Panc1 (cell line): Measurements from ENCODE around the gene CFAP299. TPM values are rescaled to one million over a fixed set of nuclear protein-coding genes. Genes with fewer than 3 reads are reported as not detected.

Experiments used
- ATAC-seq: fragments of 200-7000 bp; cut with Tn5 transposase; 2 replicates; pipeline ENCODE4 v1.9.1; 2020; ENCODE audit warnings: mild to moderate bottlenecking, moderate library complexity
- BruUV-seq: library from RNA; stranded (reverse); fragments of 400-500 nt; replicated peaks from 2 replicates; lab custom pipeline; 2021; lab: Mats Ljungman, UMichigan
- CTCF ChIA-PET: fragments of 300-600 bp; sonication (Branson Sonifier 250); formaldehyde crosslinking; loops from one replicate; lab custom pipeline; 2022; ENCODE audit warnings: antibody characterized with exemption; lab: Charles Lee
- POLR2A ChIA-PET: fragments of 300-600 bp; sonication (Branson Sonifier 250); formaldehyde crosslinking; loops from one replicate; lab custom pipeline; 2022; ENCODE audit warnings: antibody characterized with exemption; lab: Charles Lee
- DNase-seq: peaks from one replicate; pipeline ENCODE4 v3.0.0-alpha.2; 2010; ENCODE audit warnings: low read depth, low spot score
- H3K27ac ChIP-seq: 2 replicates; pipeline ENCODE4 v1.5.1; 2011; ENCODE audit warnings: mild to moderate bottlenecking, low read length, inconsistent platforms
- H3K27me3 ChIP-seq: fragments of 200-500 bp; sonication (Bioruptor generic); 2 replicates; pipeline ENCODE4 v1.6.0; 2014; ENCODE audit warnings: low read length, inconsistent platforms; ENCODE audit not compliant: control insufficient read depth, insufficient read depth
- H3K36me3 ChIP-seq: fragments of 200-500 bp; sonication (Bioruptor generic); 2 replicates; pipeline ENCODE4 v1.5.1; 2014; ENCODE audit warnings: inconsistent platforms, mild to moderate bottlenecking, low read length, moderate library complexity; ENCODE audit not compliant: control insufficient read depth, insufficient read depth
- H3K4me1 ChIP-seq: 2 replicates; pipeline ENCODE4 v1.5.1; 2011; ENCODE audit warnings: inconsistent platforms, mild to moderate bottlenecking, low read length, moderate library complexity; ENCODE audit not compliant: control insufficient read depth, insufficient read depth
- H3K4me3 ChIP-seq, 2 experiments: 2 replicates each; pipeline ENCODE4 v1.5.1; 2011 to 2012; ENCODE audit warnings: low read depth in 2 of 2, low read length in 2 of 2, mild to moderate bottlenecking in 2 of 2, inconsistent platforms in 1 of 2, moderate library complexity in 1 of 2
- H3K9me3 ChIP-seq: fragments of 200-500 bp; sonication (Bioruptor generic); 2 replicates; pipeline ENCODE4 v1.5.1; 2014; ENCODE audit warnings: low read depth, mild to moderate bottlenecking, inconsistent platforms, low read length, moderate library complexity; ENCODE audit not compliant: control insufficient read depth, insufficient read depth
- POLR2AphosphoS5 ChIP-seq: IDR thresholded peaks from 2 replicates; pipeline ENCODE4 v1.6.1; 2012; ENCODE audit warnings: mild to moderate bottlenecking, low read depth, low read length, moderate library complexity
- SIN3A ChIP-seq: IDR thresholded peaks from 2 replicates; pipeline ENCODE4 v1.6.1; 2012; ENCODE audit warnings: low read depth, mild to moderate bottlenecking, low read length, moderate library complexity, borderline replicate concordance; ENCODE audit not compliant: insufficient read depth
- TCF7L2 ChIP-seq: IDR thresholded peaks from 2 replicates; pipeline ENCODE4 v1.6.1; 2011; ENCODE audit warnings: mild to moderate bottlenecking, low read depth, low read length, inconsistent platforms
- in situ Hi-C: cut with HindIII; loops from 2 replicates; pipeline ENCODE4 v1.10.0; 2016; ENCODE audit warnings: low sequenced_read_pairs, low pct_unique_long_range_greater_than_20kb
- intact Hi-C: fragments of 100-400 bp; cut with micrococcal nuclease; formaldehyde crosslinking; loops from one replicate; pipeline ENCODE4 v1.10.0; 2022; ENCODE audit not compliant: unreplicated experiment
- total RNA-seq: library from RNA; stranded (reverse); gene quantifications from one replicate; pipeline ENCODE4 v1.2.1, GENCODE V29; 2021; ENCODE audit not compliant: unreplicated experiment
- TF ChIP-seq, protein P1 (sequence below): fragments of 450-650 bp; IDR thresholded peaks from 2 replicates; pipeline ENCODE4 v1.5.1; 2017; ENCODE audit warnings: mild to moderate bottlenecking
- TF ChIP-seq, protein P2 (sequence below), 2 experiments: IDR thresholded peaks; 2 replicates each; pipeline ENCODE4 v1.6.1; 2011 to 2012; ENCODE audit warnings: low read depth in 2 of 2, control low read depth in 1 of 2, low read length in 1 of 2, mild to moderate bottlenecking in 1 of 2, moderate library complexity in 1 of 2; ENCODE audit not compliant: insufficient read depth in 1 of 2

CFAP299 gene
- total RNA-seq, 1 experiment from 2014 or later: not detected

DNA sequence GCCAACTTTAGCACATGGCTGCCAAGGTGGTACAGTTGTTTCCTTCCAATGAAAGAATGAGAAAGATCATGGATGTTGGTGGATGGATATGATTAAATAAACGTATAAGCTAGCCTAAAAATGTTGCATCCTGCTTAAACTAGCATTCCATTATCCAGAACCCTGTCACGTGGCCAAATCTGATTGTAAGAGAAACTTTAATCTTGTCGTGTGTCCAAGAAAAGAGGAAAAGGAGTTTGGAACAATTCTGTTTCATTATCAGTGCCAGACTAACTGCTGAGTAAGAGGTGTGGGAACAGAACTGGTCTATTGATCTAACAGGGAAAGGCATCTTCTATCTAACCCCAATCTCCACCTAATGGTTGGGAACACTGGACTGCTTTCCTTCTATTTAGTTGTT, 369.8 kb downstream of the CFAP299 start:
- POLR2A ChIA-PET: no interaction called here

DNA sequence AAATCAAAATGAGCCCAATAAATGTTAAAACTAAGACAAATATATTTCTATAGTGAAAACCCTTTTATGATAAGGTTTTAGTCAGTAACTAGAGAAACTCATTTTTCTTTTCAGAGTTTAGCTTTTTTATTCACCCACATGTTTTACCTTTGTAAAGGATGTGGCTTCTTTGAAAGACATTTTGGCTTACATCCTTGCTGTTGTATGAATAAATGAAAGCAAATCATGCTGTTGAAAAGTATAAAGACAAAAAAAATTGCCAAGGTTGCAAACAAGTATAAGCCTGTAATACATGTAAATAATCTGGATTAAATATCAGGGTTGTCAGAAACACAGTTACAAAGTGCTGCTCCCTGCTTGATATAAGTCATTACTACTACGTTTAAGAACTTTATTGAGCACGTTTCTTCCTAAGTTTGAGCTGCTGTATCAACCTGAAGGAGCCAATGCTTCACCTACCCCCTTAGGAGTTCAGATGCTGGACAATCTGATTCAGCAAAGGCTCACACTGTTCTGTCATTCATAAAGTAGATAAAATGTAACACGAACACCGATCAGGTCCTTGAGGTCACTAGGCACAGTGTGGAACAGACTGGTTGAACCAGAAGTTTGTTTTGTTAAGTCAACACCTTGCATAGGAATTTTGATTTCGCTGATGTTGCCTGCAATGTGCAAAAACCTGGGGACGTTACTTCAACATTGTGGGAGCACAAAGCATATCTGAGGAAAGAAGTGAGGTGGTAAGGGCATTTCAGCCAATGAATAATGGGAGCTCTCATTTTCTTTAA, 373.7 kb downstream of the CFAP299 start:
- no peak for TF ChIP-seq TCF7L2
- TF ChIP-seq, protein P1, sequence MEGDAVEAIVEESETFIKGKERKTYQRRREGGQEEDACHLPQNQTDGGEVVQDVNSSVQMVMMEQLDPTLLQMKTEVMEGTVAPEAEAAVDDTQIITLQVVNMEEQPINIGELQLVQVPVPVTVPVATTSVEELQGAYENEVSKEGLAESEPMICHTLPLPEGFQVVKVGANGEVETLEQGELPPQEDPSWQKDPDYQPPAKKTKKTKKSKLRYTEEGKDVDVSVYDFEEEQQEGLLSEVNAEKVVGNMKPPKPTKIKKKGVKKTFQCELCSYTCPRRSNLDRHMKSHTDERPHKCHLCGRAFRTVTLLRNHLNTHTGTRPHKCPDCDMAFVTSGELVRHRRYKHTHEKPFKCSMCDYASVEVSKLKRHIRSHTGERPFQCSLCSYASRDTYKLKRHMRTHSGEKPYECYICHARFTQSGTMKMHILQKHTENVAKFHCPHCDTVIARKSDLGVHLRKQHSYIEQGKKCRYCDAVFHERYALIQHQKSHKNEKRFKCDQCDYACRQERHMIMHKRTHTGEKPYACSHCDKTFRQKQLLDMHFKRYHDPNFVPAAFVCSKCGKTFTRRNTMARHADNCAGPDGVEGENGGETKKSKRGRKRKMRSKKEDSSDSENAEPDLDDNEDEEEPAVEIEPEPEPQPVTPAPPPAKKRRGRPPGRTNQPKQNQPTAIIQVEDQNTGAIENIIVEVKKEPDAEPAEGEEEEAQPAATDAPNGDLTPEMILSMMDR: no peak
- TF ChIP-seq, protein P2, sequence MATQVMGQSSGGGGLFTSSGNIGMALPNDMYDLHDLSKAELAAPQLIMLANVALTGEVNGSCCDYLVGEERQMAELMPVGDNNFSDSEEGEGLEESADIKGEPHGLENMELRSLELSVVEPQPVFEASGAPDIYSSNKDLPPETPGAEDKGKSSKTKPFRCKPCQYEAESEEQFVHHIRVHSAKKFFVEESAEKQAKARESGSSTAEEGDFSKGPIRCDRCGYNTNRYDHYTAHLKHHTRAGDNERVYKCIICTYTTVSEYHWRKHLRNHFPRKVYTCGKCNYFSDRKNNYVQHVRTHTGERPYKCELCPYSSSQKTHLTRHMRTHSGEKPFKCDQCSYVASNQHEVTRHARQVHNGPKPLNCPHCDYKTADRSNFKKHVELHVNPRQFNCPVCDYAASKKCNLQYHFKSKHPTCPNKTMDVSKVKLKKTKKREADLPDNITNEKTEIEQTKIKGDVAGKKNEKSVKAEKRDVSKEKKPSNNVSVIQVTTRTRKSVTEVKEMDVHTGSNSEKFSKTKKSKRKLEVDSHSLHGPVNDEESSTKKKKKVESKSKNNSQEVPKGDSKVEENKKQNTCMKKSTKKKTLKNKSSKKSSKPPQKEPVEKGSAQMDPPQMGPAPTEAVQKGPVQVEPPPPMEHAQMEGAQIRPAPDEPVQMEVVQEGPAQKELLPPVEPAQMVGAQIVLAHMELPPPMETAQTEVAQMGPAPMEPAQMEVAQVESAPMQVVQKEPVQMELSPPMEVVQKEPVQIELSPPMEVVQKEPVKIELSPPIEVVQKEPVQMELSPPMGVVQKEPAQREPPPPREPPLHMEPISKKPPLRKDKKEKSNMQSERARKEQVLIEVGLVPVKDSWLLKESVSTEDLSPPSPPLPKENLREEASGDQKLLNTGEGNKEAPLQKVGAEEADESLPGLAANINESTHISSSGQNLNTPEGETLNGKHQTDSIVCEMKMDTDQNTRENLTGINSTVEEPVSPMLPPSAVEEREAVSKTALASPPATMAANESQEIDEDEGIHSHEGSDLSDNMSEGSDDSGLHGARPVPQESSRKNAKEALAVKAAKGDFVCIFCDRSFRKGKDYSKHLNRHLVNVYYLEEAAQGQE (IDR thresholded peaks at IDR 0.05; ENCODE audit: insufficient read depth in 1 of 2, low read depth in 2 of 2, low read length in 1 of 2): no peak
- TF ChIP-seq POLR2AphosphoS5: no peak
- TF ChIP-seq SIN3A: no peak
- no peaks in the 10 kb centered on the region for H3K36me3 ChIP-seq
- ChIA-PET POLR2A (no interaction called here), CTCF (no interaction called here)
- in situ Hi-C loops (no loop called here), intact Hi-C loops (no loop called here)
- no peaks in the 10 kb centered on the region for H3K27me3 ChIP-seq
- H3K4me1 ChIP-seq: no peaks in the 10 kb centered on the region
- ATAC-seq (no peak), DNase-seq (no peak)
- no TSS peak for BruUV-seq
- H3K4me3 ChIP-seq: no peak overlapping the region
- H3K9me3 ChIP-seq: no peaks in the 10 kb centered on the region
- H3K27ac ChIP-seq: no peak overlapping the region

More for the DNA sequence above, 369.8 kb downstream of the CFAP299 start:
- intact Hi-C loops: no loop called here
- Histone ChIP-seq H3K27ac (no peak overlapping the region), H3K4me1 (no peaks in the 10 kb centered on the region), H3K36me3 (no peaks in the 10 kb centered on the region), H3K4me3 (no peak overlapping the region), H3K27me3 (no peaks in the 10 kb centered on the region), H3K9me3 (no peaks in the 10 kb centered on the region)
- CTCF ChIA-PET: no interaction called here
- ATAC-seq: no peak
- in situ Hi-C loops: no loop called here
- DNase-seq: no peak
- no peak for TF ChIP-seq TCF7L2
- TF ChIP-seq, protein P2 (IDR thresholded peaks at IDR 0.05; ENCODE audit: insufficient read depth in 1 of 2, low read depth in 2 of 2, low read length in 1 of 2): no peak
- no peak for TF ChIP-seq POLR2AphosphoS5
- TF ChIP-seq, protein P1: no peak
- TF ChIP-seq SIN3A: no peak
- no TSS peak for BruUV-seq
